Ectodermal cell (in vitro differentiated cells): ENCODE measurements around the gene BMPR1A.
"Not testable (repeated sequence)": the region's sequence is repeated elsewhere in the genome, so short reads cannot be mapped to it uniquely, and the experiment has no call there.

Experiments used
- H3K27ac ChIP-seq: 2 replicates; pipeline ENCODE4 v1.7.0; 2013; ENCODE audit warnings: mild to moderate bottlenecking, low read depth, low read length; ENCODE audit not compliant: insufficient read depth, poor library complexity, severe bottlenecking
- H3K27me3 ChIP-seq: 2 replicates; pipeline ENCODE4 v1.7.0; 2013; ENCODE audit warnings: mild to moderate bottlenecking, low read length; ENCODE audit not compliant: insufficient read depth, control insufficient read depth, poor library complexity, severe bottlenecking
- H3K36me3 ChIP-seq: one replicate; pipeline ENCODE4 v1.7.0; 2013; ENCODE audit warnings: low read length; ENCODE audit not compliant: control insufficient read depth, insufficient read depth
- H3K4me1 ChIP-seq: one replicate; pipeline ENCODE4 v1.7.0; 2013; ENCODE audit warnings: low read length; ENCODE audit not compliant: control insufficient read depth, insufficient read depth
- H3K4me3 ChIP-seq: 2 replicates; pipeline ENCODE4 v1.7.0; 2013; ENCODE audit warnings: low read depth, low read length, control low read depth; ENCODE audit not compliant: insufficient read depth
- H3K9me3 ChIP-seq: 2 replicates; pipeline ENCODE4 v1.7.0; 2013; ENCODE audit warnings: mild to moderate bottlenecking, low read length, moderate library complexity; ENCODE audit not compliant: control insufficient read depth
- WGBS, 2 experiments: methylation state at CpG; one replicate each; pipeline ENCODE4 v1.1.7; 2013; ENCODE audit warnings: missing lambda C conversion rate in 2 of 2; 5-methylcytosine and 5-hydroxymethylcytosine counted together

The BMPR1A gene

DNA sequence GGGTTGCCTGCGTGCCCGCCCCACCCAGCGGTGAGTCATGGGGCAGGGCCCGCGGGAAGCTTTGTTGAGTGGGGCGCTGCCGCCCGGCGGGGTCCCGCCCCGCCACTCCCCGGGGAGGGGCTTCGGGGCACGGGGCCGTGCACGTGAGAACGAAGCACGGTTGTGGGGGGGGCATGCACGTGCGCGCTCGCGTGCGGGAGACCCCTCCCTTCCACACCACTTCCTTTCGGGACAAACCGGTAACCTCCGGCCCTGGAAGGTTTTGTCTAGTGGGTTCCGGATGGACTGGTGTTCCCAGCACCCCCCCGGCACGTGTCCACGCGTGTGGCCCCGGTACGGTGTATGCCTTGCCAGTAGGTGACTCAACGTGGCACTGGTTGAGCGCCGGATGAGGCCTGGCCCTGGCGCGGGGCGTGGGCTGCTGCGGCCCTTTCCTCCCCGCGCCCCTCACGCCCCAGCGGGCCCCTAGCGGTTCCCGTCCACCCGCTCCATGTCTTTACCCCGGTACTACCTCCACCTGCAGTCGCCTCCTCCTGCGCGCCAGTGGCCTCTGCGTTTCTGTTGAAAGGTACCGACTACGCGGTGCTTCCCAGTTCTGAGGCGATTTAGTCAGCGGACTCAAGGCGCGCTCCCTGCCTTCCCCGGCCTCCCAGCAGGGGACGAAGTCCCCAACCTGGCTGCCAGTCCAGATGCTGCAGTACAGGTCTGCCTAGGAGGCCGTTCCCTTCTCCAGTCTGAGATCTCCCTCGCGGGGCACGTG is 215.0 kb downstream of the BMPR1A start:
- Histone ChIP-seq H3K4me1 (peaks cover 21% of the 10 kb centered on the region), H3K36me3 (no peaks in the 10 kb centered on the region), H3K4me3 (peak overlapping the region; percentile 55), H3K27me3 (peaks cover 21% of the 10 kb centered on the region), H3K27ac (no peak overlapping the region), H3K9me3 (no peaks in the 10 kb centered on the region)
- WGBS, 2 experiments = 3 to 4% methylated on average over 66 of the region's 66 CpGs

DNA sequence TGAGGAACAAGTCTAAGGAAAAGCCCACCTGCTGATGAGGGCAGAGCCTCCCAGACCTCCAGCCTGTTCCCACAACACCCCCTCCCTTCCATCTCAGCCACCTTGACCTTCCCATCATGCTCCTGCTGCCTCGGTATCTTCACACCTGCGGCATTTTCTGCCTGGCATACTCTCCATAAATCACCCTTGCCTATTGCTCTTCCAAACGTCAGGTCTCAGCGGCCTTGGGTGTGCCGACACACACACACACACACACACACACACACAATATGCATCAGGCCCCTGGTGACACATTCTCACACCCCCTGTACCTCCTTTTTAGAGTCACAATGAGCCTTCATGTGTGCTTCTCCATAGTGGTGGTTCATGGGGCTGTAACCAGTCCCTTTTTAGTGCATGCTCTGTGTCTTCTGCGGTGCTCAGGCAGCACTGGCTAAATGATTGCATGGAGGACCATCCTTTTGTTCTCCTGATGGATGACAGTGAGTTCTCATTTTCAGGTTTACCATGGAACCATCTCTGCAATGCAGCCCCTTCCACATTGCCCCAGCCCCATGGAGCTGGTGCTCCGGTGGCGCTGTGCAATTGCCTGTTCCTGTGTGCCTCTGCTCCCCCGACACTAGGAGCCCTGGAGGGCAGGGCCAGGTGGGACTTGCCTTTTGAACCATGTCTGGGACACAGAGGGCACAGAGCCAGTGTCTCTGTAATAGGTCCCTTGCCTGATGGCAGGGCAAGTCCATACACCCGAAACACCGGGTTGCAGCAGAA is 216.4 kb downstream of the BMPR1A start:
- no peak overlapping the region for H3K4me3 ChIP-seq
- 85% methylated on average over 11 of the region's 11 CpGs for WGBS, 2 experiments
- no peaks in the 10 kb centered on the region for H3K9me3 ChIP-seq
- H3K27ac ChIP-seq = no peak overlapping the region
- H3K4me1 ChIP-seq = peaks cover 15% of the 10 kb centered on the region
- no peaks in the 10 kb centered on the region for H3K36me3 ChIP-seq
- peaks cover 21% of the 10 kb centered on the region for H3K27me3 ChIP-seq

DNA sequence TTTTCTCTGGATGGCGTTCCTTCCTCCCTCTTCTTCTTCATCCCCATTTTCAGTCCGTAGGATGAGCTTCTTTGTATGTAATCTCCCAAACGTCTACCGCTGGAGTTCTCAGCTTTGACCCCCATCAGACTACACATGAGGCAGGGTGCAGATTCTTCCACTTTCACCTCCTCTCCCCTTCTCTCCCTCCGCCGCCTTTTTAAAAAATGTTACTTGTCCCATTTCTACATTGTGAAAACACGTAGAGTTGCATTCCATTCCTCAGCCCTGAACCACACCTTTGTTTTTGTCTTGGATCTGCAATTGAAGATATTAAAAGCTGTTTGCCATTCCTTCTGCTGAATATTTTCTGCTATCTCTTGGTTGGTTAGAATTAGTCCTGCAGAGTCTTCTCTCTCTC is 218.1 kb downstream of the BMPR1A start:
- Histone ChIP-seq H3K36me3 (no peaks in the 10 kb centered on the region), H3K27me3 (peaks cover 21% of the 10 kb centered on the region), H3K4me1 (peaks cover 8% of the 10 kb centered on the region), H3K27ac (no peak overlapping the region), H3K9me3 (no peaks in the 10 kb centered on the region), H3K4me3 (no peak overlapping the region)
- 88 to 89% methylated on average over 7 of the region's 7 CpGs for WGBS, 2 experiments

DNA sequence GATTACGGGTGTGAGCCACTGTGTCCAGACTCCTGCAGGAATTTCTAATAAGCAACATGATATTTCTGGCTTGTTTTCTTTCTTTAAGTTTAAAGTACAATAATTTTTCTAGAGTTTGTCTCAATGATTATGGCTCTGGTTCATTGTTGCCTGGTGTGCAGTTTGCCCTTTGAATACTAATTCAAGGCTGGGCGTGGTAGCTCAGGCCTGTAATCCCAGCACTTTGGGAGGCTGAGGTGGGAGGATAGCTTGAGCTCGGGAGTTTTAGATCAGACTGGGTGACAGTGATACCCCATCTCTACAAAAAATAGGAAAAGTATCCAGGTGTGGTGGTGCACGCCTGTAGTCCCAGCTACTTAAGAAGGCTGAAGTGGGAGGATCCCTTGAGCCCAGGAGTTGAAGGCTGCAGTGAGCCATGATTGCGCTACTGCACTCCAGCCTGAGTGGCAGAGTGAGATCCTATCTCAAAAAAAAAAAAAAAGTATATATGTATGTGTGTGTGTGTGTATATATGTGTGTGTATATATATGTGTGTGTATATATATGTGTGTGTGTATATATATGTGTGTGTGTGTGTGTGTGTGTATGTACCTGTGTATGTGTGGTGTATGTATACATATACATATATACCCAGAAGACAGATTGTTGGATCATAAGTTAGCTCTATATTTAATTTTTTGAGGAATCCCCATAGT is 220.1 kb downstream of the BMPR1A start:
- Histone ChIP-seq H3K27me3 (peaks cover 12% of the 10 kb centered on the region), H3K9me3 (no peaks in the 10 kb centered on the region), H3K4me3 (no peak overlapping the region), H3K27ac (no peak overlapping the region), H3K4me1 (no peaks in the 10 kb centered on the region), H3K36me3 (no peaks in the 10 kb centered on the region)
- 89 to 92% methylated on average over 5 of the region's 5 CpGs for WGBS, 2 experiments

DNA sequence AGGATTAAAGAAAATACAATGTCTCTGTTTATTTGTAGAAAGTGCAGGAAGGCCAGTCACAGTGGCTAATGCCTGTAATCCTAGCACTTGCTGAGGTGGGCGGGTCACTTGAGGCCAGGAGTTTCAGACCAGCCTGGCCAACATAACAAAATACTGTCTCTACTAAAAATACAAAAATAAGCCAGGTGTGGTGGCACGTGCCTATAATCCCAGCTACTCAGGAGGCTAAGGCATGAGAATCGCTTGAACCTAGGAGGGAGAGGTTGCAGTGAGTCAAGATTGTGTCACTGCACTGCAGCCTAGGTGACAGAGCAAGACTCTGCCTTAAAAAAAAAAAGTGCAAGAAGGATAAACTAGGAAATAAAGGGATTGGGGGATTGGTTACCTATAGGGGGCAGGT is 222.0 kb downstream of the BMPR1A start:
- not testable (repeated sequence) for H3K4me1 ChIP-seq, H3K36me3 ChIP-seq, H3K27me3 ChIP-seq, H3K9me3 ChIP-seq, H3K27ac ChIP-seq, H3K4me3 ChIP-seq
- 70 to 77% methylated on average over 3 of the region's 3 CpGs for WGBS, 2 experiments

DNA sequence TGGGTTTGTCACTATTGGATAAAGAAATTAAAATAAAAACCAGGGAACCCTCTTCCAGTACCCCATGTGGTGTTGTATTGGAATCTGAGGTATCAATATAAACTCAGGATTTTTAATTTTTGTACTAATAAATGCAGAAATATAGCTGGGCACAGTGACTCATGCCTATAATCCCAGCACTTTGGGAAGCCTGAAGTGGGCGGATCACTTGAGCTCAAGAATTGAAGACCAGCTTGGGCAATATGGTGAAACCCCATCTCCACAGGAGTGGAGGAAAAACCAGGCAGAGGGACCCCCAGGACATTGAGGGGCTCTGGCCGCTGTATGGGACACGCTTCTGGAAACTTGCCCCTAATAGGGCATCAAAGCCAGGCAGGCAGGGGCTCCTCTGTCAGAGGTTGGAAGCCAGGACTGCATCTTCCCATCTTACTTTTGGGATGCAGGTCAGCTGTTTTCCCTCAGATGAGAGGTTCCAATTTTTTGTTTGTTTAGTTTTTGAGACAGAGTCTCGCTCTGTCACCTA is 222.9 kb downstream of the BMPR1A start:
- no peaks in the 10 kb centered on the region for H3K4me1 ChIP-seq
- WGBS, 2 experiments = 71% methylated on average over 4 of the region's 4 CpGs
- no peaks in the 10 kb centered on the region for H3K27me3 ChIP-seq
- no peaks in the 10 kb centered on the region for H3K9me3 ChIP-seq
- H3K36me3 ChIP-seq = no peaks in the 10 kb centered on the region
- H3K4me3 ChIP-seq = no peak overlapping the region
- H3K27ac ChIP-seq = no peak overlapping the region

DNA sequence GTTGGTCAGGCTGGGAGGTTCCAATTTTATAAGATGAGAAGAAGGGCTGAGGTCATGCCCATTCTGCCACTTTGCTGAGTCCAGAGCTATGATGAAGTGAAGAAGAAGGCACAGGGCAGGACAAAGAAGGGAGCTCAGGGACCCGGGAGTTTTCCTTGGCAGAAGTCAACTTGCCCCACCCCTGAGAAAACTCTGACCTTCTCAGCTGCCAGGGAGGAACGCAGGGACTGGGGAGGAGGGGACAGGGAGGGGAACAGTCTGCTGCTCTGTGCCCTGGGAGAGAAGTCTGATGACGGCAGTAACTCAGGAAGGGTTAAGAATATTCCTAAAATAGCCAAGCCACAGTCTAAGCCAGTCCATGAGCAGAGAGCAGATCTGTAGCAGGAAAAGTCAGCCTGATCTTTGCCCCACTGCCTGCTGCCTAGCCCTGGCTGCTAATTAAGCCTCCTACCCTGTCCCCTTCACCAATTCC is 223.6 kb downstream of the BMPR1A start:
- Histone ChIP-seq H3K27me3 (no peaks in the 10 kb centered on the region), H3K4me3 (no peak overlapping the region), H3K27ac (no peak overlapping the region), H3K4me1 (no peaks in the 10 kb centered on the region), H3K9me3 (no peaks in the 10 kb centered on the region), H3K36me3 (no peaks in the 10 kb centered on the region)
- WGBS, 2 experiments = 66 to 68% methylated on average over 3 of the region's 3 CpGs

DNA sequence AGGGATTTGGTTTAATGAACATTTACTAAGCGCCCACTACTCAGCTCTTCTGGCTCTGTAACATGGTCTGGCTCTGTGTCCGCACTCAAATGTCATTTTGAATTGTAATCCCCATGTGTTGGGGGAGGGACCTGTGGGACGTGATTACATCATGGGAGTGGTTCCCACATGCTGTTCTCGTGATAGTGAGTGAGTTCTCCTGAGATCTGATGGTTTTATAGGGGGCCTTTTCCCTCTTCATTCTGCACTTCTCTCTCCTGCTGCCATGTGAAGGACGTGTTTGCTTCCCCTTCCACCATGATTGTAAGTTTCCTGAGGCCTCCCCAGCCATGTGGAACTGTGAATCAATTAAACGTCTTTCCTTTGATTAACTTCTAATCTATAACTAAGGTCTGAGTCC is 224.6 kb downstream of the BMPR1A start:
- 78 to 89% methylated on average over 6 of the region's 6 CpGs for WGBS, 2 experiments
- not testable (repeated sequence) for H3K4me1 ChIP-seq, H3K36me3 ChIP-seq, H3K9me3 ChIP-seq, H3K27ac ChIP-seq, H3K4me3 ChIP-seq, H3K27me3 ChIP-seq

DNA sequence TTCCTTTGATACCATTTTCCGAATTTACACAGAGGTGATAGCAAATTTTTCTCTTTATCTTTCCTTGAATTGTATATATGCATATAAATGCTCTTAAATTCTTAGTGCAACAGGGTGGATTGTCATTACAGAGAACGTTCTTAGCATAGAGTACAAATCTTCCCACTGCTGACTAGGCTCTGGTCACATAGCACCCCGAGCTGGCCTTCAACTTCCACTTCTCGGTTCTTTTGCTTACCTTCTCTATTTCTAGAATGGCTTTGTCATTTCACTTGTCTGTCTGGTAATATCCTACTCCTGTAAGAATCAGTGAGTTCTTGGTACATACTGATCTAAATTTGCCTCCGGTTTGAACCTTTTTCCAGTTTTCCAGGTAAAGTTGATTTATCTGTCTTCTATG is 225.3 kb downstream of the BMPR1A start:
- Histone ChIP-seq H3K9me3 (no peaks in the 10 kb centered on the region), H3K27me3 (no peaks in the 10 kb centered on the region), H3K4me1 (no peaks in the 10 kb centered on the region), H3K27ac (no peak overlapping the region), H3K4me3 (no peak overlapping the region), H3K36me3 (no peaks in the 10 kb centered on the region)
- WGBS, 2 experiments = 90 to 93% methylated on average over 4 of the region's 5 CpGs
